GM23248 (cell line): Measurements from ENCODE around the gene TRIM6. TPM values are rescaled to one million over a fixed set of nuclear protein-coding genes. Genes with fewer than 3 reads are reported as not detected.
A peak's percentile ranks its signal among the peaks of the same experiment; 100 is the strongest.

Experiments used
- DNase-seq: peaks from one replicate; pipeline ENCODE4 v3.0.0-alpha.2; 2015
- H2AFZ ChIP-seq: fragments of 200-600 bp; sonication (generic); 2 replicates; pipeline ENCODE4 v1.6.1; 2016; ENCODE audit warnings: antibody characterized with exemption
- H3F3A ChIP-seq: fragments of 200-600 bp; sonication (generic); 2 replicates; pipeline ENCODE4 v1.6.1; 2016; ENCODE audit warnings: mild to moderate bottlenecking, antibody characterized with exemption, mixed run types; ENCODE audit not compliant: insufficient read depth
- H3K27ac ChIP-seq: fragments of 200-600 bp; sonication (generic); 2 replicates; pipeline ENCODE4 v1.5.1; 2016; ENCODE audit warnings: mild to moderate bottlenecking
- H3K27me3 ChIP-seq: fragments of 200-600 bp; sonication (generic); replicated peaks from 2 replicates; pipeline ENCODE4 v1.6.1; 2016; ENCODE audit warnings: mild to moderate bottlenecking; ENCODE audit not compliant: insufficient read depth
- H3K36me3 ChIP-seq: fragments of 200-600 bp; sonication (generic); 2 replicates; pipeline ENCODE4 v1.6.1; 2016; ENCODE audit warnings: low read depth, mild to moderate bottlenecking
- H3K4me1 ChIP-seq: fragments of 200-600 bp; sonication (generic); 2 replicates; pipeline ENCODE4 v1.6.1; 2016; ENCODE audit warnings: mild to moderate bottlenecking; ENCODE audit not compliant: insufficient read depth
- H3K4me2 ChIP-seq: fragments of 200-600 bp; sonication (generic); one replicate; pipeline ENCODE4 v1.6.1; 2016; ENCODE audit warnings: mild to moderate bottlenecking; ENCODE audit not compliant: unreplicated experiment
- H3K4me3 ChIP-seq: fragments of 200-600 bp; sonication (generic); 2 replicates; pipeline ENCODE4 v1.5.1; 2016; ENCODE audit warnings: mild to moderate bottlenecking
- H3K79me2 ChIP-seq: fragments of 200-600 bp; sonication (generic); 2 replicates; pipeline ENCODE4 v1.6.1; 2016; ENCODE audit warnings: mild to moderate bottlenecking; ENCODE audit not compliant: insufficient read depth
- H3K9ac ChIP-seq: fragments of 200-600 bp; sonication (generic); 2 replicates; pipeline ENCODE4 v1.6.1; 2016; ENCODE audit warnings: mild to moderate bottlenecking
- H3K9me2 ChIP-seq: fragments of 200-600 bp; sonication (generic); 2 replicates; pipeline ENCODE4 v1.6.1; 2016; ENCODE audit warnings: mixed run types, mild to moderate bottlenecking, moderate library complexity; ENCODE audit not compliant: insufficient read depth
- H3K9me3 ChIP-seq: fragments of 200-600 bp; sonication (generic); one replicate; pipeline ENCODE4 v1.6.1; 2017; ENCODE audit warnings: low read depth
- H4K20me1 ChIP-seq: fragments of 200-600 bp; sonication (generic); 2 replicates; pipeline ENCODE4 v1.6.0; 2016; ENCODE audit not compliant: insufficient read depth
- EZH2 ChIP-seq: fragments of 200-600 bp; sonication (generic); IDR thresholded peaks from 2 replicates; pipeline ENCODE4 v1.6.1; 2018; ENCODE audit warnings: antibody characterized with exemption, mild to moderate bottlenecking; ENCODE audit not compliant: insufficient read depth, poor library complexity, severe bottlenecking
- EZH2phosphoT487 ChIP-seq: fragments of 200-600 bp; sonication (generic); IDR thresholded peaks from 2 replicates; pipeline ENCODE4 v1.6.1; 2018; ENCODE audit warnings: antibody characterized with exemption, moderate library complexity, mild to moderate bottlenecking, low read depth; ENCODE audit not compliant: insufficient read depth
- WGBS, 2 experiments: methylation state at CpG; one replicate each; pipeline ENCODE4 v1.1.6; 2015 to 2017; ENCODE audit warnings: low lambda C conversion rate in 2 of 2, low coverage in 1 of 2; ENCODE audit errors: missing lambda C conversion rate in 2 of 2; 5-methylcytosine and 5-hydroxymethylcytosine counted together
- in situ Hi-C: fragments of 300-500 bp; cut with MboI; formaldehyde crosslinking; loops from 2 replicates; pipeline ENCODE4 v1.15.0; 2020
- polyA plus RNA-seq: library from polyadenylated mRNA; unstranded; fragments of >200 nt; fragmentation: Nextera tagmentation; extraction: Ambion mirVana; gene quantifications from 2 replicates; pipeline ENCODE4 v1.2.1, GENCODE V29; 2016
- total RNA-seq: library from RNA; depleted of rRNA; stranded (reverse); fragments of >200 nt; shearing (Covaris generic); gene quantifications from 2 replicates; pipeline ENCODE4 v1.2.3, GENCODE V29; 2014

Gene TRIM6
- total and polyA plus RNA-seq, 2 experiments from 2014 or later = 1.9 to 3.6 TPM

DNA sequence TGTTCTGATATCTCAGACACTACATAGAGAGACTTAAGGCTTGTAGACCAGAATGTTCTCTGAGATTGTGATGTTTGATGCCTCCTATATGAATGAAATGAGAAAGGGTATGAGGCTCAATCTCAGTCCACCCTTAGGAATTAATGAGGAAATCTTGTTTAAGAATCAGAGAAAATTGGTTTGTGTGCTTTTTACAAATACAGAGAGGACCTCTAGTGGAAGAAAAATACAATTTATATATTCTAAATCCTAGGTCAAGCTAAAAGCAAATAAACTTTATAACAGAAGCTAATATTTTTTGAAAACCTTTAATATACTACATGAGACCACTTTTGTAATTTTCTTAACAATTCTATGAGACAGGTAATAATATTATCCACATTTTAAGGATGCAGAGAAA, 43.1 kb upstream of the TRIM6 start:
- DNase-seq = peak; percentile 29

DNA sequence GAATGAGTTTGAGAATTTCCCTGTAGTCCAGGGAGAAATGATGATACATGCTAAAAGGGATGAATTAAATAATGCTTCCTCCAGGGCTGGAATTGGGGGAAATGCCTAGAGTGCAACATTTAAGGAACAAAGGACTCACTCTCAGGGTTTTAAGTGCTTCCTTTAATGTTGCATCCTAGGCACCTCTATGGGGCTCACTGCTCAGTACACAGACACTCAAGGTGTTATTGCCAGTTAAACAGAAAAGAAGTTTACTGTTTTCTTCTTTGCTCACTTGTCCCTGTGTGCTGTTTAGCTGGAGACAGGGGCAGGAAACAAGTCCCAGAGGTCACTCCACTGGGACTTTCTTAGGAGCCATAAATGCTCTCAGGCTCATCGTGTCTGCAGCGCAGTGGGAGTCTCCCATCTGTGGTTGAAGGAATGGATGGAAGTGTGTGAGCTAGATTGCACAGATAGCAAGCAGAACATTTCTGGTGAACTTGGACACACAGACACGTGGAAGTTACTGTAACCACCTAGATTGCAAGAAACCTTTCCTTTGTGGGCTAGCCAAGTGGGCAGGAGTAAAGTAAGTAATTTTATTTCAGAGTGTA, 39.7 kb upstream of the TRIM6 start:
- 70 to 72% methylated on average over 3 of the region's 3 CpGs for WGBS, 2 experiments
- TF ChIP-seq EZH2phosphoT487 = no peak
- TF ChIP-seq EZH2 = no peak
- no peak overlapping the region for H3K4me3 ChIP-seq
- no peak overlapping the region for H3K27ac ChIP-seq
- H3K36me3 ChIP-seq = no peaks in the 10 kb centered on the region
- H3K4me2 ChIP-seq = no peak overlapping the region
- H4K20me1 ChIP-seq = no peaks in the 10 kb centered on the region
- H3K4me1 ChIP-seq = no peaks in the 10 kb centered on the region
- no peaks in the 10 kb centered on the region for H3K9me3 ChIP-seq
- H3K27me3 ChIP-seq = no peaks in the 10 kb centered on the region
- in situ Hi-C loops = no loop called here
- H3K79me2 ChIP-seq = no peaks in the 10 kb centered on the region
- no peak overlapping the region for H3K9ac ChIP-seq
- DNase-seq = no peak
- no peaks in the 10 kb centered on the region for H3F3A ChIP-seq
- H3K9me2 ChIP-seq = no peaks in the 10 kb centered on the region
- H2AFZ ChIP-seq = no peak overlapping the region

More for the DNA sequence above, 43.1 kb upstream of the TRIM6 start:
- Histone ChIP-seq H3K27me3 (no peaks in the 10 kb centered on the region), H3K4me1 (peaks cover 14% of the 10 kb centered on the region; the same call in 1 of the 2 replicates), H3K4me2 (no peak overlapping the region), H3K9me2 (no peaks in the 10 kb centered on the region), H3K9me3 (no peaks in the 10 kb centered on the region), H4K20me1 (no peaks in the 10 kb centered on the region), H3K79me2 (no peaks in the 10 kb centered on the region), H3K36me3 (no peaks in the 10 kb centered on the region), H3K4me3 (no peak overlapping the region), H2AFZ (no peak overlapping the region), H3F3A (no peaks in the 10 kb centered on the region), H3K9ac (no peak overlapping the region), H3K27ac (no peak overlapping the region)
- TF ChIP-seq EZH2 = no peak
- TF ChIP-seq EZH2phosphoT487 = no peak
- in situ Hi-C loops = no loop called here

DNA sequence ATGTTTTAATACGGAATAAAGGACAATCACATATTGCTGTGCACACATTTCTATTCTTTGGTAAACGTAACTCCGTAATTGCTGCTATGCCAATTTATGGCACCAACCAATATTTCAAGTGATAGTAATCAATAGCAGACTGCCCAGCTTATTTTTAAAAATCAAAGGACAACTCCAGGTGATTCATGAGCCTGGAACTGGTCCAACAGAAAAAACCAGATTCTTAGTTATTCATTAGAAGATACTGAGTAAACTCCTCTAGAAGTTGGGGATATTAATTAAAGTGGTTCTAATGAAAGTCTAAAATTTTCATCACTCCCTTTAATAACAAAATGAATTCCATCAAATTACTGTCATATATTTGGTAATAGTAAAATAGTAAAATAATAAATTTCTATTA, 38.7 kb upstream of the TRIM6 start:
- H3K9me2 ChIP-seq = no peaks in the 10 kb centered on the region
- H3K27ac ChIP-seq = no peak overlapping the region
- 58 to 64% methylated on average over 3 of the region's 3 CpGs for WGBS, 2 experiments
- H2AFZ ChIP-seq = no peak overlapping the region
- no peaks in the 10 kb centered on the region for H3K79me2 ChIP-seq
- no peaks in the 10 kb centered on the region for H4K20me1 ChIP-seq
- no peaks in the 10 kb centered on the region for H3K9me3 ChIP-seq
- H3K9ac ChIP-seq = no peak overlapping the region
- no peaks in the 10 kb centered on the region for H3K4me1 ChIP-seq
- DNase-seq = no peak
- H3K4me3 ChIP-seq = no peak overlapping the region
- H3F3A ChIP-seq = no peaks in the 10 kb centered on the region
- H3K27me3 ChIP-seq = no peaks in the 10 kb centered on the region
- H3K4me2 ChIP-seq = no peak overlapping the region
- H3K36me3 ChIP-seq = no peaks in the 10 kb centered on the region
- TF ChIP-seq EZH2phosphoT487 (no peak), EZH2 (no peak)
- in situ Hi-C loops = no loop called here

DNA sequence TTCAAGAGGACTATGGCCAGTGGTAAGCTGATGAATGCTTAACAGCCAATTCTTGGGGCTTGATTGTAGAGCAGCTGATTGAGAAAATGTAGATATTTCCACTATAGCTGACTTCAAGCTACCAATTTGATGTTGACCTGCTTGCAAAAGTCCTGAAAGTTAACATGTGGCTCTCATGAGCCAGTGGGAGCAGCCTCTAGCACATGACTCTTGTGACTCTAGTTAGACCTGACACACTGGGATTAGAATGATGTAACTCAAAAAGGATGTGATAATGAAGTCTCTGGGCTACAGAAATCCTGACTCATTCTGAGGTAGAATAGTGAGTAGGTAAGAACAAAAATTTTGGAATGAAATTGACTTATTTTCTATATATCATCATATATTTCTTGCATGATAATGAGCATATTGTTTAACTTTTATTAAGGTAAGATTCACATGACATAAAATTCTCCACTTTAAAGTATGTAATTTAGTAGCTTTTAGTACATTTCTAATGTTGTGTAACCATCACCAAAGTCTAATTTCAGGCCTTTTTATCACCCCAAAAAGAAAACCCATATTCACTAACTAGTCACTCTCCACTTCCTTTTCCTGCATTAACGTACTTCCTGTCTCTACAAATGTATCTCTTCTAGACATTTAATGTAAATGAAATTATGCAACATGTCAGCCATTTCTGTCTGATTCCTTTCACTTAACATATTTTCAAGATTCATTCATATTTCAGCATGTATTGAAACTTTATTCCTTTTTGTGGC, 32.0 kb upstream of the TRIM6 start:
- H3K9me2 ChIP-seq = no peaks in the 10 kb centered on the region
- no peaks in the 10 kb centered on the region for H4K20me1 ChIP-seq
- in situ Hi-C loops = no loop called here
- H3F3A ChIP-seq = no peaks in the 10 kb centered on the region
- no peaks in the 10 kb centered on the region for H3K9me3 ChIP-seq
- no peak overlapping the region for H3K4me3 ChIP-seq
- peak; percentile 42 for DNase-seq
- 76 to 81% methylated on average over 1 of the region's 1 CpG for WGBS, 2 experiments
- TF ChIP-seq EZH2 (no peak), EZH2phosphoT487 (no peak)
- H3K27ac ChIP-seq = no peak overlapping the region
- 0 out of 2 replicates have a peak, but pooled peaks cover 4% of the 10 kb centered on the region for H3K4me1 ChIP-seq
- no peaks in the 10 kb centered on the region for H3K79me2 ChIP-seq
- no peak overlapping the region for H3K4me2 ChIP-seq
- H2AFZ ChIP-seq = no peak overlapping the region; the same call in 1 of the 2 replicates
- H3K9ac ChIP-seq = no peak overlapping the region
- H3K36me3 ChIP-seq = no peaks in the 10 kb centered on the region
- no peaks in the 10 kb centered on the region for H3K27me3 ChIP-seq
